ENCODE data around the gene GALNT18.

GALNT18 gene

DNA sequence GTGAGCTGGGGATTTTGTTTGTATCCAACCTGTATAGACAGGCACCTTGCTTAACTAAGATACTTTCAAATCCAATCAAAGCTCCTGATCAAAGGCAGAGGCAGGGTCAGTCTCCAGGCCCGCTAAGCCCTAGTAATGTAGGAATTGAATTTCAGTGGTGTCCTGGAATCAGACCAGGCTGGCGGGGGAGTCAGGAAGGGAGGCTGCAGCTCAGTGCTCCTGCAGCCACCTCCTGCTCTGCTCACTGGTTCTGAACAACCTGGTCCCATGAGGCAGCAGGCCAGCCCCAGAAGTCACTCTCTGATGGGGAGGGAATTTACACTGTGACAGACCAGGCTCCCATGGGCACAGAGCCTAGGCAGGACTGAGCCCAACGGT lies 38.5 kb upstream of the GALNT18 start:
- Histone ChIP-seq H3K27ac (ENCODE audit: low read depth, low read length) (no peak overlapping the region), H3K4me1 (ENCODE audit: control insufficient read depth, insufficient read depth, low read length, unreplicated experiment) (no peaks in the 10 kb centered on the region), H2AFZ (ENCODE audit: low read length, unreplicated experiment) (no peak overlapping the region), H3K36me3 (ENCODE audit: insufficient read depth, low read length) (no peaks in the 10 kb centered on the region), H3K27me3 (ENCODE audit: insufficient read depth, low read length) (peaks cover 89% of the 10 kb centered on the region), H3K4me3 (ENCODE audit: low read depth, low read length) (no peak overlapping the region), H3K79me2 (ENCODE audit: control insufficient read depth, insufficient read depth, low read length, unreplicated experiment) (no peaks in the 10 kb centered on the region)

GRCh38 chr11:11659567-11660362 lies 38.0 kb upstream of the GALNT18 start:
- no peak overlapping the region for H2AFZ ChIP-seq (ENCODE audit: low read length, unreplicated experiment)
- no peak overlapping the region for H3K4me3 ChIP-seq (ENCODE audit: low read depth, low read length)
- H3K4me1 ChIP-seq (ENCODE audit: control insufficient read depth, insufficient read depth, low read length, unreplicated experiment): no peaks in the 10 kb centered on the region
- H3K27ac ChIP-seq (ENCODE audit: low read depth, low read length): no peak overlapping the region
- H3K79me2 ChIP-seq (ENCODE audit: control insufficient read depth, insufficient read depth, low read length, unreplicated experiment): no peaks in the 10 kb centered on the region
- H3K27me3 ChIP-seq (ENCODE audit: insufficient read depth, low read length): peaks cover 83% of the 10 kb centered on the region
- no peaks in the 10 kb centered on the region for H3K36me3 ChIP-seq (ENCODE audit: insufficient read depth, low read length)

DNA sequence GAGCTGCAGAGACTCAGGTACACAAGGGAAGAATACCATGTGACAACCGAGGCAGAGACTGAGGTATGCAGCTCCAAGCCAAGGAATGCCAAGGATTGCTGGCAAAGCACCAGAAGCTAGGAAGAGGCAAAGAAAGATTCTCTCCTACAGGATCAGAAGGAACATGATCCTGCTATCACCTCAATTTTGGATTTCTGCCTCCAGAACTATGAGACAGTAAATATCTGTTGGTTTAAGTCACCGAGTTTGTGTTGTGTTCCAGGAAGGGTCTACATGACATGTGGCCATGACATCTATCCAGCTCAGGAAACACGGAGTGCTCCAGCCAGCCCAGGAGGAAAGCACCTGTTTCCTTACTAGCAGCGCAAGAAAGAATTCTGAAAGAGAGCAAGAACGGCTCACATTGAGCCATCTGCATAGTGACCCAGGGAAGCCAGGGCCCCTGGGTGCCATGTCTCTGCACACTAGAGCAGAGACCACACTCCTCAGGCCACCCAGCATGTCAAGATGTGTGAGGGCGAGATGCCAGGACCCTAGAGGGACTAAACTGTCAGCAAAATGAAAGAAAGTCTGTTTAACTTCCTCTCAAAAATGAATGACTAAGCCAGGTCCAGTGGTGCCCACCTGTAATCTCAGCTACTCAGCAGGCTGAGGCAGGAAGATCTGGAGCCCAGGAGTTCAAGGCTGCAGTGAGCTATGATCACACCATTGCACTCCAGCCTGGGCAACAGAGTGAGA lies 35.6 kb upstream of the GALNT18 start:
- H3K36me3 ChIP-seq (ENCODE audit: insufficient read depth, low read length): no peaks in the 10 kb centered on the region
- no peak overlapping the region for H3K27ac ChIP-seq (ENCODE audit: low read depth, low read length)
- no peak overlapping the region for H3K4me3 ChIP-seq (ENCODE audit: low read depth, low read length)
- H3K79me2 ChIP-seq (ENCODE audit: control insufficient read depth, insufficient read depth, low read length, unreplicated experiment): no peaks in the 10 kb centered on the region
- H3K27me3 ChIP-seq (ENCODE audit: insufficient read depth, low read length): peaks cover 81% of the 10 kb centered on the region
- no peak overlapping the region for H2AFZ ChIP-seq (ENCODE audit: low read length, unreplicated experiment)
- no peaks in the 10 kb centered on the region for H3K4me1 ChIP-seq (ENCODE audit: control insufficient read depth, insufficient read depth, low read length, unreplicated experiment)

DNA sequence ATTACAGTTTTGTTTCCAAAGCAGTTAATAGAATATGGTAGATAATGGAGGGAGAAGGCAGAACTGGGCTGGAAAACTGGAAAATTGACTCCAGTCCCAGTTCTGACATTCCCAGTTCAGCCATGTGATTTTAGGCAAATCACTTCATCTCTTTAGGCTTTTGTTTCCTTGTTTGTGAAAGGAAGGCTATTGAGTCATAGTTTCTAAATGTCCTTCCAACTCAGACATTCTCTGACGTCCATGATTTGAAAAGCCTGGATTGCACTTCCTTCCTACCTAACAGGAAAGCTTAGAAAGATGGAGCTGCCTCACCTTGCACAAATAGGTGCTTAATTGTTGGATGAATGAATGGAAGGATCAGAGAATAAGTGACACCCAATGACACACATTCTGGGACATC lies 19.8 kb upstream of the GALNT18 start:
- H3K27ac ChIP-seq (ENCODE audit: low read depth, low read length): no peak overlapping the region
- H3K79me2 ChIP-seq (ENCODE audit: control insufficient read depth, insufficient read depth, low read length, unreplicated experiment): no peaks in the 10 kb centered on the region
- no peaks in the 10 kb centered on the region for H3K4me1 ChIP-seq (ENCODE audit: control insufficient read depth, insufficient read depth, low read length, unreplicated experiment)
- no peak overlapping the region for H2AFZ ChIP-seq (ENCODE audit: low read length, unreplicated experiment)
- H3K4me3 ChIP-seq (ENCODE audit: low read depth, low read length): no peak overlapping the region
- no peaks in the 10 kb centered on the region for H3K36me3 ChIP-seq (ENCODE audit: insufficient read depth, low read length)
- peaks cover 89% of the 10 kb centered on the region for H3K27me3 ChIP-seq (ENCODE audit: insufficient read depth, low read length)

- Histone ChIP-seq H3K79me2 (ENCODE audit: control insufficient read depth, insufficient read depth, low read length, unreplicated experiment) (no peaks in the 10 kb centered on the region), H3K36me3 (ENCODE audit: insufficient read depth, low read length) (no peaks in the 10 kb centered on the region), H3K4me3 (ENCODE audit: low read depth, low read length) (no peak overlapping the region)
These were observed 19.2 kb upstream of the GALNT18 start for GRCh38 chr11:11640996-11641395.

GRCh38 chr11:11640152-11640551 lies 18.3 kb upstream of the GALNT18 start:
- Histone ChIP-seq H3K4me1 (ENCODE audit: control insufficient read depth, insufficient read depth, low read length, unreplicated experiment) (no peaks in the 10 kb centered on the region), H2AFZ (ENCODE audit: low read length, unreplicated experiment) (no peak overlapping the region), H3K27ac (ENCODE audit: low read depth, low read length) (no peak overlapping the region), H3K79me2 (ENCODE audit: control insufficient read depth, insufficient read depth, low read length, unreplicated experiment) (no peaks in the 10 kb centered on the region), H3K36me3 (ENCODE audit: insufficient read depth, low read length) (no peaks in the 10 kb centered on the region), H3K4me3 (ENCODE audit: low read depth, low read length) (no peak overlapping the region), H3K27me3 (ENCODE audit: insufficient read depth, low read length) (peaks cover 85% of the 10 kb centered on the region)

More at GRCh38 chr11:11640996-11641395, 19.2 kb upstream of the GALNT18 start:
- peaks cover 85% of the 10 kb centered on the region for H3K27me3 ChIP-seq (ENCODE audit: insufficient read depth, low read length)
- no peak overlapping the region for H2AFZ ChIP-seq (ENCODE audit: low read length, unreplicated experiment)
- H3K4me1 ChIP-seq (ENCODE audit: control insufficient read depth, insufficient read depth, low read length, unreplicated experiment): no peaks in the 10 kb centered on the region
- no peak overlapping the region for H3K27ac ChIP-seq (ENCODE audit: low read depth, low read length)

- H3K4me3 ChIP-seq (ENCODE audit: low read depth, low read length): no peak overlapping the region
- H3K27ac ChIP-seq (ENCODE audit: low read depth, low read length): no peak overlapping the region
- H3K4me1 ChIP-seq (ENCODE audit: control insufficient read depth, insufficient read depth, low read length, unreplicated experiment): no peaks in the 10 kb centered on the region
- no peaks in the 10 kb centered on the region for H3K79me2 ChIP-seq (ENCODE audit: control insufficient read depth, insufficient read depth, low read length, unreplicated experiment)
- no peak overlapping the region for H2AFZ ChIP-seq (ENCODE audit: low read length, unreplicated experiment)
- peaks cover 76% of the 10 kb centered on the region for H3K27me3 ChIP-seq (ENCODE audit: insufficient read depth, low read length)
- H3K36me3 ChIP-seq (ENCODE audit: insufficient read depth, low read length): no peaks in the 10 kb centered on the region
These were observed 14.9 kb upstream of the GALNT18 start for GRCh38 chr11:11636671-11637070.

DNA sequence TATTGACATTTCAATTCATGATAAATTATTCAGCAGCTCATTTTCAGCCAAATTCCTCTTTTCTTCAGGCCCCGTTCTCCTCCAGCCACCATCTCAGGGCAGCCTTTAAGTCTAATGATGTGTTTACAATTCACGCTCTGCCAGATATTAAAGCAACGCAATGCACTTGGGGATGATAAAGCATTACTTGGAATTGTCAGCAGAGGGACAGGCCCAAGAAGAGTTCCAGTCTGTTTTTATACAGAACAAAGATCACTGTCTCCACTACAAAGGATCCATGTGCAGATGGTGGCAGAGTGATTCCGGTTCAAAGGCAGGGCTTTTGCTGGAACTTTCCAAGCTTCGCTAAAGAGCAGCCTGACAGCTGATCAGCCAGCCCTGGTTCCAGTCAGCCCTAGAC lies 13.6 kb upstream of the GALNT18 start:
- H3K79me2 ChIP-seq (ENCODE audit: control insufficient read depth, insufficient read depth, low read length, unreplicated experiment): no peaks in the 10 kb centered on the region
- H3K27me3 ChIP-seq (ENCODE audit: insufficient read depth, low read length): peaks cover 68% of the 10 kb centered on the region
- H3K4me3 ChIP-seq (ENCODE audit: low read depth, low read length): no peak overlapping the region
- no peak overlapping the region for H3K27ac ChIP-seq (ENCODE audit: low read depth, low read length)
- no peaks in the 10 kb centered on the region for H3K36me3 ChIP-seq (ENCODE audit: insufficient read depth, low read length)
- H2AFZ ChIP-seq (ENCODE audit: low read length, unreplicated experiment): no peak overlapping the region
- H3K4me1 ChIP-seq (ENCODE audit: control insufficient read depth, insufficient read depth, low read length, unreplicated experiment): no peaks in the 10 kb centered on the region

DNA sequence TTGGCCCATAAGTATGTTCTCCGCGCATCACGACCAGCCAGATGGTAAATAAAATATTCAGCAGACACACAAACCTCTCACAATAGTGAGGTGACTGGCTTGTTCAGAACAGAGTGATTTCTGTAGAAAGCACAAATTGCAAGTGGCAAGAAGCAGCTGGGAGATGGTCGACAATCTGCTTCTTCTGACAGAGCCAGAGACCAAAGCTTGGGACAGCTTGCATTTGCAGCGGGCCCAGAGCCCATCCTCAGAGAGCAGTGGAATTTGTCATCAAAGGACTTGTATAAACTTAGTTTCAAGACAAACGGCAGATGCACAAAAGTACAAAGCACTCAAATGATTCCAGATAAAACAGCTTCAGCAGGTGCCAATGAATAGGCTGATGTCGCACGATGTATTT lies 7.6 kb upstream of the GALNT18 start:
- Histone ChIP-seq H3K27me3 (ENCODE audit: insufficient read depth, low read length) (peaks cover 43% of the 10 kb centered on the region), H3K4me1 (ENCODE audit: control insufficient read depth, insufficient read depth, low read length, unreplicated experiment) (no peaks in the 10 kb centered on the region), H3K79me2 (ENCODE audit: control insufficient read depth, insufficient read depth, low read length, unreplicated experiment) (no peaks in the 10 kb centered on the region), H2AFZ (ENCODE audit: low read length, unreplicated experiment) (no peak overlapping the region), H3K36me3 (ENCODE audit: insufficient read depth, low read length) (no peaks in the 10 kb centered on the region), H3K4me3 (ENCODE audit: low read depth, low read length) (no peak overlapping the region), H3K27ac (ENCODE audit: low read depth, low read length) (no peak overlapping the region)

GRCh38 chr11:11628651-11629050 lies 6.8 kb upstream of the GALNT18 start:
- H3K79me2 ChIP-seq (ENCODE audit: control insufficient read depth, insufficient read depth, low read length, unreplicated experiment): no peaks in the 10 kb centered on the region
- H3K36me3 ChIP-seq (ENCODE audit: insufficient read depth, low read length): no peaks in the 10 kb centered on the region
- H3K4me3 ChIP-seq (ENCODE audit: low read depth, low read length): no peak overlapping the region
- no peaks in the 10 kb centered on the region for H3K4me1 ChIP-seq (ENCODE audit: control insufficient read depth, insufficient read depth, low read length, unreplicated experiment)
- no peak overlapping the region for H3K27ac ChIP-seq (ENCODE audit: low read depth, low read length)
- H3K27me3 ChIP-seq (ENCODE audit: insufficient read depth, low read length): peaks cover 44% of the 10 kb centered on the region
- H2AFZ ChIP-seq (ENCODE audit: low read length, unreplicated experiment): no peak overlapping the region

DNA sequence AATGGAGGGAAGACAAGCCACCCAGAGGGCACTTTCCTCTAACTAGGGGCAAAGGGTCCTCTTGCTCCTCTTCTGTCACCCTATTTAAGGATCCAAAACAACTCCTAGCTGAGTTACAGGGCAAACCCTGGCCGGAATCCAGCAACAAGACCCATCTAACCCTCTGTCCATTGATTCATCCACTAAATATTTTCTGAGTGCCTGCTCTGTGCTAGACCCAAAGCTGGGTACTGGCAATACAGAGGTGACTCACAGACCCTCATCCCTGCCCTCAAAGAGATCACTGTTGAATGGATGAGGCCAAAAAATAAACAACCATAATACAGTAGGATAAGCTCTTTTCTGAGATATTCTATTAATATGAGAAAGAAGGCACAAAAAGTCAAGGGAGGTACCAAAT lies 4.3 kb upstream of the GALNT18 start:
- H3K4me1 ChIP-seq (ENCODE audit: control insufficient read depth, insufficient read depth, low read length, unreplicated experiment): no peaks in the 10 kb centered on the region
- no peaks in the 10 kb centered on the region for H3K36me3 ChIP-seq (ENCODE audit: insufficient read depth, low read length)
- no peak overlapping the region for H3K4me3 ChIP-seq (ENCODE audit: low read depth, low read length)
- H3K27me3 ChIP-seq (ENCODE audit: insufficient read depth, low read length): peaks cover 34% of the 10 kb centered on the region
- no peaks in the 10 kb centered on the region for H3K79me2 ChIP-seq (ENCODE audit: control insufficient read depth, insufficient read depth, low read length, unreplicated experiment)
- H2AFZ ChIP-seq (ENCODE audit: low read length, unreplicated experiment): no peak overlapping the region
- H3K27ac ChIP-seq (ENCODE audit: low read depth, low read length): no peak overlapping the region
